Mesenchymal stem cell (in vitro differentiated cells and primary cell): Measurements from ENCODE around the gene CLMN.
A peak's percentile ranks its signal among the peaks of the same experiment; 100 is the strongest.

Experiments used
- DNase-seq: peaks from one replicate; pipeline ENCODE4 v3.0.0-alpha.2; 2013
- H2AFZ ChIP-seq: one replicate; pipeline ENCODE4 v1.6.1; 2013; ENCODE audit warnings: low read depth, mild to moderate bottlenecking, control low read depth, inconsistent platforms, low read length, moderate library complexity
- H2AK5ac ChIP-seq: 2 replicates; pipeline ENCODE4 v1.6.1; 2013; ENCODE audit warnings: low read length, moderate library complexity, mild to moderate bottlenecking, inconsistent platforms; ENCODE audit not compliant: severe bottlenecking
- H2BK120ac ChIP-seq: one replicate; pipeline ENCODE4 v1.6.1; 2013; ENCODE audit warnings: low read depth, mild to moderate bottlenecking, inconsistent platforms, low read length, moderate library complexity
- H2BK12ac ChIP-seq, 2 experiments: one replicate each; pipeline ENCODE4 v1.6.1; 2013; ENCODE audit warnings: inconsistent platforms in 2 of 2, low read length in 2 of 2, mild to moderate bottlenecking in 2 of 2, moderate library complexity in 2 of 2, control low read depth in 1 of 2
- H2BK15ac ChIP-seq: one replicate; pipeline ENCODE4 v1.6.1; 2013; ENCODE audit warnings: mild to moderate bottlenecking, low read depth, inconsistent platforms; ENCODE audit not compliant: poor library complexity, severe bottlenecking
- H2BK5ac ChIP-seq: 2 replicates; pipeline ENCODE4 v1.6.1; 2013; ENCODE audit warnings: low read depth, mild to moderate bottlenecking, low read length, control low read depth, inconsistent platforms; ENCODE audit not compliant: poor library complexity, severe bottlenecking
- H3K14ac ChIP-seq, 2 experiments: one replicate each; pipeline ENCODE4 v1.6.1; 2013; ENCODE audit warnings: inconsistent platforms in 2 of 2, low read length in 2 of 2, control low read depth in 1 of 2, mild to moderate bottlenecking in 1 of 2, moderate library complexity in 1 of 2
- H3K18ac ChIP-seq, 2 experiments: one replicate each; pipeline ENCODE4 v1.6.1; 2013; ENCODE audit warnings: inconsistent platforms in 2 of 2, low read length in 2 of 2, control low read depth in 1 of 2, low read depth in 1 of 2, mild to moderate bottlenecking in 1 of 2
- H3K23ac ChIP-seq, 2 experiments: one replicate each; pipeline ENCODE4 v1.6.1; 2013; ENCODE audit warnings: inconsistent platforms in 2 of 2, low read length in 2 of 2, mild to moderate bottlenecking in 2 of 2, moderate library complexity in 2 of 2, control low read depth in 1 of 2
- H3K27ac ChIP-seq: 2 replicates; pipeline ENCODE4 v1.5.1; 2013; ENCODE audit warnings: mild to moderate bottlenecking, moderate library complexity, low read length, control low read depth, inconsistent platforms; ENCODE audit not compliant: poor library complexity, severe bottlenecking
- H3K27me3 ChIP-seq, 2 experiments: 2 replicates each; pipeline versions ENCODE4 v1.6.1 to v1.7.0; 2013; ENCODE audit warnings: low read length in 2 of 2, mild to moderate bottlenecking in 2 of 2, moderate library complexity in 2 of 2, control low read depth in 1 of 2, inconsistent platforms in 1 of 2; ENCODE audit not compliant: control insufficient read depth in 1 of 2, insufficient read depth in 1 of 2
- H3K36me3 ChIP-seq, 2 experiments: 2 replicates each; pipeline versions ENCODE4 v1.6.1 to v1.7.0; 2013; ENCODE audit warnings: low read length in 2 of 2, control low read depth in 1 of 2, inconsistent platforms in 1 of 2, low read depth in 1 of 2, mild to moderate bottlenecking in 1 of 2; ENCODE audit not compliant: insufficient read depth in 2 of 2, control insufficient read depth in 1 of 2
- H3K4ac ChIP-seq, 2 experiments: one replicate each; pipeline ENCODE4 v1.6.1; 2013; ENCODE audit warnings: inconsistent platforms in 2 of 2, low read length in 2 of 2, mild to moderate bottlenecking in 2 of 2, moderate library complexity in 2 of 2, control low read depth in 1 of 2, low read depth in 1 of 2
- H3K4me1 ChIP-seq: 2 replicates; pipeline ENCODE4 v1.6.1; 2013; ENCODE audit warnings: low read depth, low read length, control low read depth; ENCODE audit not compliant: control insufficient read depth, insufficient read depth
- H3K4me2 ChIP-seq: 2 replicates; pipeline ENCODE4 v1.6.1; 2013; ENCODE audit warnings: low read length, mild to moderate bottlenecking, inconsistent platforms; ENCODE audit not compliant: poor library complexity, severe bottlenecking
- H3K4me3 ChIP-seq, 2 experiments: 2 replicates each; pipeline versions ENCODE4 v1.5.1 to v1.7.0; 2013; ENCODE audit warnings: low read length in 2 of 2, mild to moderate bottlenecking in 2 of 2, control low read depth in 1 of 2, low read depth in 1 of 2; ENCODE audit not compliant: insufficient read depth in 1 of 2
- H3K79me1 ChIP-seq: replicated peaks from 2 replicates; pipeline ENCODE4 v1.6.1; 2013; ENCODE audit warnings: mild to moderate bottlenecking, control low read depth, low read length, inconsistent platforms; ENCODE audit not compliant: poor library complexity, severe bottlenecking
- H3K9ac ChIP-seq: 2 replicates; pipeline ENCODE4 v1.7.0; 2013; ENCODE audit warnings: mild to moderate bottlenecking, low read length, moderate library complexity
- H3K9me3 ChIP-seq: 2 replicates; pipeline ENCODE4 v1.7.0; 2013; ENCODE audit warnings: mild to moderate bottlenecking, low read length; ENCODE audit not compliant: control insufficient read depth
- H4K8ac ChIP-seq: one replicate; pipeline ENCODE4 v1.6.1; 2013; ENCODE audit warnings: inconsistent platforms, mild to moderate bottlenecking, low read length, moderate library complexity
- H4K91ac ChIP-seq: one replicate; pipeline ENCODE4 v1.6.1; 2013; ENCODE audit warnings: mild to moderate bottlenecking, low read length, inconsistent platforms
- WGBS: methylation state at CpG from one replicate; pipeline ENCODE4 v1.1.7; 2013; ENCODE audit warnings: mixed read lengths; 5-methylcytosine and 5-hydroxymethylcytosine counted together

CLMN gene

GRCh38 chr14:95311752-95312151 lies 8.0 kb downstream of the CLMN start:
- Histone ChIP-seq H3K27me3 (peaks cover 0 to 13% of the 10 kb centered on the region in 2 experiments), H2BK120ac (no peak overlapping the region), H2AFZ (no peak overlapping the region), H3K4me3 (no peak overlapping the region), H2AK5ac (peak overlapping the region; percentile 85), H3K18ac (no peak overlapping the region), H2BK5ac (no peak overlapping the region), H3K27ac (peak overlapping the region; percentile 31), H3K23ac (no peak overlapping the region), H3K9me3 (no peaks in the 10 kb centered on the region), H2BK15ac (no peak overlapping the region), H3K4ac (no peak overlapping the region), H3K79me1 (peaks cover 30% of the 10 kb centered on the region), H3K4me1 (peaks cover 57% of the 10 kb centered on the region), H3K9ac (no peak overlapping the region), H4K8ac (no peak overlapping the region), H3K36me3 (peaks cover 0 to 17% of the 10 kb centered on the region in 2 experiments), H3K4me2 (no peak overlapping the region), H4K91ac (no peak overlapping the region), H2BK12ac (no peak overlapping the region), H3K14ac (no peak overlapping the region)
- DNase-seq: peak; percentile 38
- 53% methylated on average over 7 of the region's 7 CpGs for WGBS

- H3K4me3 ChIP-seq: no peak overlapping the region
- H2BK5ac ChIP-seq: peak overlapping the region; percentile 26
- H3K18ac ChIP-seq: no peak overlapping the region
- H3K4me2 ChIP-seq: no peak overlapping the region
- peak overlapping the region in 1 of 2 experiments; percentile 18 for H3K14ac ChIP-seq
- peaks cover 53% of the 10 kb centered on the region for H3K4me1 ChIP-seq
- 91% methylated on average over 14 of the region's 16 CpGs for WGBS
- H3K79me1 ChIP-seq: peaks cover 27% of the 10 kb centered on the region
- H4K8ac ChIP-seq: no peak overlapping the region
- H3K9me3 ChIP-seq: no peaks in the 10 kb centered on the region
- no peak for DNase-seq
- H2AFZ ChIP-seq: no peak overlapping the region
- peaks cover 0 to 13% of the 10 kb centered on the region in 2 experiments for H3K27me3 ChIP-seq
- H2BK15ac ChIP-seq: no peak overlapping the region
- H2BK12ac ChIP-seq: no peak overlapping the region
- H3K23ac ChIP-seq: no peak overlapping the region
- no peak overlapping the region for H2BK120ac ChIP-seq
- no peak overlapping the region for H4K91ac ChIP-seq
- peak overlapping the region; percentile 60 for H2AK5ac ChIP-seq
- H3K9ac ChIP-seq: no peak overlapping the region
- H3K36me3 ChIP-seq: peaks cover 0 to 12% of the 10 kb centered on the region in 2 experiments
- H3K4ac ChIP-seq: no peak overlapping the region
- H3K27ac ChIP-seq: no peak overlapping the region
Measured at GRCh38 chr14:95310635-95311380, 8.9 kb downstream of the CLMN start.

GRCh38 chr14:95309261-95310051 lies 10.3 kb downstream of the CLMN start:
- H4K91ac ChIP-seq: no peak overlapping the region
- H2BK15ac ChIP-seq: no peak overlapping the region
- 85% methylated on average over 10 of the region's 10 CpGs for WGBS
- H3K36me3 ChIP-seq: peaks cover 0 to 10% of the 10 kb centered on the region in 2 experiments
- peaks cover 42% of the 10 kb centered on the region for H3K4me1 ChIP-seq
- H3K9ac ChIP-seq: no peak overlapping the region
- no peaks in the 10 kb centered on the region for H3K9me3 ChIP-seq
- H3K14ac ChIP-seq: no peak overlapping the region
- H2BK120ac ChIP-seq: no peak overlapping the region
- H4K8ac ChIP-seq: no peak overlapping the region
- H3K4me3 ChIP-seq: no peak overlapping the region
- peaks cover 0 to 18% of the 10 kb centered on the region in 2 experiments for H3K27me3 ChIP-seq
- no peak overlapping the region for H3K4me2 ChIP-seq
- no peak overlapping the region for H2BK12ac ChIP-seq
- no peak overlapping the region for H2AFZ ChIP-seq
- H3K23ac ChIP-seq: no peak overlapping the region
- H3K18ac ChIP-seq: no peak overlapping the region
- H3K27ac ChIP-seq: no peak overlapping the region
- no peak overlapping the region for H2BK5ac ChIP-seq
- H3K4ac ChIP-seq: no peak overlapping the region
- DNase-seq: no peak
- peaks cover 32% of the 10 kb centered on the region for H3K79me1 ChIP-seq
- peak overlapping the region; percentile 9 for H2AK5ac ChIP-seq

- H3K27ac ChIP-seq: no peak overlapping the region
- H3K79me1 ChIP-seq: peaks cover 42% of the 10 kb centered on the region
- H3K4me3 ChIP-seq: no peak overlapping the region
Measured at GRCh38 chr14:95308073-95308472, 11.6 kb downstream of the CLMN start.

More at GRCh38 chr14:95308073-95308472, 11.6 kb downstream of the CLMN start:
- H3K4ac ChIP-seq: no peak overlapping the region
- no peak overlapping the region for H2BK5ac ChIP-seq
- no peak overlapping the region for H2BK12ac ChIP-seq
- peaks cover 0 to 21% of the 10 kb centered on the region in 2 experiments for H3K27me3 ChIP-seq
- H2AK5ac ChIP-seq: peak overlapping the region; percentile 55
- H2AFZ ChIP-seq: no peak overlapping the region
- H3K9me3 ChIP-seq: no peaks in the 10 kb centered on the region
- no peak overlapping the region for H4K91ac ChIP-seq
- no peak for DNase-seq
- no peak overlapping the region for H3K23ac ChIP-seq
- H3K14ac ChIP-seq: no peak overlapping the region
- WGBS: 94% methylated on average over 1 of the region's 1 CpG
- no peak overlapping the region for H3K4me2 ChIP-seq
- peaks cover 42% of the 10 kb centered on the region for H3K4me1 ChIP-seq
- peaks cover 0 to 15% of the 10 kb centered on the region in 2 experiments for H3K36me3 ChIP-seq
- no peak overlapping the region for H3K9ac ChIP-seq
- no peak overlapping the region for H3K18ac ChIP-seq
- no peak overlapping the region for H4K8ac ChIP-seq
- no peak overlapping the region for H2BK120ac ChIP-seq
- no peak overlapping the region for H2BK15ac ChIP-seq
